Natural killer cell (primary cell): ENCODE data around the gene MICAL2. TPM values are rescaled to one million over a fixed set of nuclear protein-coding genes. Genes with fewer than 3 reads are reported as not detected.

Experiments used
- ATAC-seq, 3 donors: fragments of 150-1000 bp in 2 of 3; fragments of 200-7000 bp in 1 of 3; cut with Tn5 transposase; 1 replicate in 1 of 3; 2 replicates in 2 of 3; pipeline ENCODE4 v1.10.0; 2021; ENCODE audit warnings: mild to moderate bottlenecking in 2 of 3, moderate library complexity in 2 of 3
- DNase-seq, 2 donors: peaks; one replicate each; pipeline versions ENCODE4 v3.0.0 to v3.0.0-alpha.2; 2013 to 2021; ENCODE audit warnings: mixed read lengths in 1 of 2
- H3K27ac ChIP-seq: one replicate; pipeline ENCODE4 v1.5.1; 2013; ENCODE audit warnings: mild to moderate bottlenecking, low read length
- H3K27me3 ChIP-seq: one replicate; pipeline ENCODE4 v1.6.1; 2013; ENCODE audit warnings: low read length; ENCODE audit not compliant: control insufficient read depth, insufficient read depth
- H3K36me3 ChIP-seq: one replicate; pipeline ENCODE4 v1.6.1; 2013; ENCODE audit warnings: low read length; ENCODE audit not compliant: control insufficient read depth, insufficient read depth
- H3K4me1 ChIP-seq: one replicate; pipeline ENCODE4 v1.6.1; 2013; ENCODE audit warnings: low read length; ENCODE audit not compliant: control insufficient read depth, insufficient read depth
- H3K4me3 ChIP-seq: one replicate; pipeline ENCODE4 v1.5.1; 2013; ENCODE audit warnings: low read length
- H3K9me3 ChIP-seq: one replicate; pipeline ENCODE4 v1.6.1; 2013; ENCODE audit warnings: low read length; ENCODE audit not compliant: control insufficient read depth, insufficient read depth
- H3K27ac Mint-ChIP-seq, 2 donors: one replicate each; pipeline ENCODE4 v1.8.0; 2022; ENCODE audit warnings: mild to moderate bottlenecking in 2 of 2, mixed read lengths in 2 of 2, moderate library complexity in 1 of 2
- H3K27me3 Mint-ChIP-seq, 2 donors: one replicate each; pipeline ENCODE4 v1.8.0; 2022; ENCODE audit warnings: low read depth in 2 of 2, mixed read lengths in 2 of 2
- H3K36me3 Mint-ChIP-seq: one replicate; pipeline ENCODE4 v1.8.0; 2022; ENCODE audit warnings: mixed read lengths
- H3K4me1 Mint-ChIP-seq, 2 donors: one replicate each; pipeline ENCODE4 v1.8.0; 2022; ENCODE audit warnings: mixed read lengths in 2 of 2
- H3K4me3 Mint-ChIP-seq: one replicate; pipeline ENCODE4 v1.8.0; 2022; ENCODE audit warnings: mild to moderate bottlenecking, moderate library complexity, mixed read lengths
- H3K9me3 Mint-ChIP-seq, 2 donors: one replicate each; pipeline ENCODE4 v1.8.0; 2022; ENCODE audit warnings: mixed read lengths in 2 of 2
- WGBS: methylation state at CpG from one replicate; pipeline ENCODE4 v1.1.7; 2013; ENCODE audit warnings: missing lambda C conversion rate; ENCODE audit not compliant: insufficient coverage; 5-methylcytosine and 5-hydroxymethylcytosine counted together
- intact Hi-C: fragments of 100-400 bp; cut with micrococcal nuclease; formaldehyde crosslinking; loops from one replicate; pipeline ENCODE4 v1.14.2; 2022
- total RNA-seq, 4 donors: library from RNA; stranded (reverse); fragments of 120-200 nt in 1 of 4; gene quantifications; one replicate each; pipeline versions ENCODE4 v1.2.3 to v1.2.4, GENCODE V29; 2013 to 2022
- TF ChIP-seq, protein P1 (sequence below): fragments of 200-600 bp; IDR thresholded peaks from one replicate; pipeline ENCODE4 v1.8.0; 2022; ENCODE audit warnings: antibody characterized with exemption

The MICAL2 gene
- total RNA-seq, 3 donors from 2014 or later (not counting 1 experiment from before 2014, with no cell fraction given) = 54.6 to 68.6 (median 57.4) TPM

DNA sequence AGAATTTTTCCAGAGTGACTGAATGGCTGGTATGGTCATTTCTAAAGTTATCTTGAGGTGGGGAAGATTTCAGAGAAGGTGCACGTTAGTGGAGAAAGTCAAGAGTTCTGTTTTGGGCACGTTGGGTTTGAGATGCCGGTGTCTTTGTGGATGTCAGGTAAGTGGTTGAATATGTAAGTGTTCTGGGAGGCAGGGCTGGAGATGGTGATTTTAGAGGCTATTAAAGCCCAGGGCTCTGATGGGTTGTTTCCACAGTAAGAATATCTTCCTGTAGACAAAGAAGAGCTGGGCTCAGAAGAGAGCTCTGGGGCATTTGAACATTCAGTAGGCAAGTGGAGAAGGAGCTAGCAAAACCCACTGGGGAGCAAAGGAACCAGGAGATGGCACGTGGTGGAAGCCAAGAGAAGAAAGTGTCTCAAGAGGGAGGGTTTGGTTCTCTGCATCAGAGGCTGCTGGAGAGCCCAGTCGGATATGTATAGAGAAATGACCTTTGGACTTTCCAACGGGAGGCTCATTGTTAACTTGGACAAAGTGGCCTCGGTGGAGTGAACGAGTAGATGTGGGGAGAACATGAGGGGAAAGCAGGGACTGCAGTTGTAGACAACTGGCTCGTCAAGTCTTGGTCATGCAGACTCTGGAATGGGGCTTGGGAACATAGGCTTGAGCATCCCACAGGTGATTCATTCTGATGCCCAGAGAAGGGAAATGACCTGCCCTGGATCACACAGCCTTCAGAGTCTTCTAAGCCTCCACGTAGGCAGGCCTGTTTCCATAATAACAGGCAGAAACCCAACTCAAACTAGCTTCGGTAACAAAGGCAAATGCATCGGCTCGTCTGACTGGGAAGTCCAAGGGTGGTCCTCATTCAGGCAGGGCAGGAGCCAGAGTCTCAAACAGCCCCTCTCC is 168.6 kb downstream of the MICAL2 start:
- no peaks in the 10 kb centered on the region for H3K36me3 ChIP-seq
- no peak overlapping the region for H3K4me3 Mint-ChIP-seq
- WGBS = 89% methylated on average over 13 of the region's 13 CpGs
- H3K4me1 Mint-ChIP-seq = no peaks in the 10 kb centered on the region
- H3K4me1 ChIP-seq = peaks cover 4% of the 10 kb centered on the region
- H3K27ac ChIP-seq = no peak overlapping the region
- H3K27ac Mint-ChIP-seq = no peak overlapping the region
- H3K36me3 Mint-ChIP-seq = no peaks in the 10 kb centered on the region
- H3K27me3 ChIP-seq = no peaks in the 10 kb centered on the region
- no peaks in the 10 kb centered on the region for H3K27me3 Mint-ChIP-seq
- H3K9me3 Mint-ChIP-seq = no peaks in the 10 kb centered on the region
- H3K9me3 ChIP-seq = no peaks in the 10 kb centered on the region
- TF ChIP-seq, protein P1, sequence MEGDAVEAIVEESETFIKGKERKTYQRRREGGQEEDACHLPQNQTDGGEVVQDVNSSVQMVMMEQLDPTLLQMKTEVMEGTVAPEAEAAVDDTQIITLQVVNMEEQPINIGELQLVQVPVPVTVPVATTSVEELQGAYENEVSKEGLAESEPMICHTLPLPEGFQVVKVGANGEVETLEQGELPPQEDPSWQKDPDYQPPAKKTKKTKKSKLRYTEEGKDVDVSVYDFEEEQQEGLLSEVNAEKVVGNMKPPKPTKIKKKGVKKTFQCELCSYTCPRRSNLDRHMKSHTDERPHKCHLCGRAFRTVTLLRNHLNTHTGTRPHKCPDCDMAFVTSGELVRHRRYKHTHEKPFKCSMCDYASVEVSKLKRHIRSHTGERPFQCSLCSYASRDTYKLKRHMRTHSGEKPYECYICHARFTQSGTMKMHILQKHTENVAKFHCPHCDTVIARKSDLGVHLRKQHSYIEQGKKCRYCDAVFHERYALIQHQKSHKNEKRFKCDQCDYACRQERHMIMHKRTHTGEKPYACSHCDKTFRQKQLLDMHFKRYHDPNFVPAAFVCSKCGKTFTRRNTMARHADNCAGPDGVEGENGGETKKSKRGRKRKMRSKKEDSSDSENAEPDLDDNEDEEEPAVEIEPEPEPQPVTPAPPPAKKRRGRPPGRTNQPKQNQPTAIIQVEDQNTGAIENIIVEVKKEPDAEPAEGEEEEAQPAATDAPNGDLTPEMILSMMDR = no peak
- no peak for ATAC-seq
- DNase-seq = no peak
- intact Hi-C loops = no loop called here
- H3K4me3 ChIP-seq = no peak overlapping the region

DNA sequence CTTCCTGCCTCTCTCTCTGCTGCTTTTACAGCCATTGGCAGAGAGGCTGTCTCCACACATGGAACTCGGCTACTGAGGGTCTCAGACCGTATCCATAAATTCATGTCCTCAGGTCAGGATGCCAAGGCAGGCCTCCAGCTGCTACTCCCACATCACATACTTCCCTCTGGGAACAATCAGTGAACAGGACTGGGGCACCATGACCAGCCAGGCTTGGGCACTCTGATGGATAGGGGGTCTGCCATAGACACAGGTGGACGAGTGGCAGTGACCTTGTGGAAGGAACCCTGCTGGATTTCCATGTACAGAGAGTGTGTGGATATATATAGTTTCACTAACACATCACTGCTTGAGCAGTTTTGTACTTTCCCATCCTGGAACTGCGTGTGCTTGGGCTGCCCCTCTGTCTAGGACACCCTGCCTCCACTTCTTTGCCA is 169.3 kb downstream of the MICAL2 start:
- H3K4me1 Mint-ChIP-seq = no peaks in the 10 kb centered on the region
- H3K27me3 ChIP-seq = no peaks in the 10 kb centered on the region
- 87% methylated on average over 3 of the region's 4 CpGs for WGBS
- H3K27ac Mint-ChIP-seq = no peak overlapping the region
- intact Hi-C loops = loop anchor here (2.0 kb wide), 1 partner anchor 481 kb away; no protein-coding TSS in a partner anchor
- H3K4me3 ChIP-seq = no peak overlapping the region
- no peaks in the 10 kb centered on the region for H3K9me3 Mint-ChIP-seq
- no peak for ATAC-seq
- peaks cover 4% of the 10 kb centered on the region for H3K4me1 ChIP-seq
- no peaks in the 10 kb centered on the region for H3K36me3 ChIP-seq
- no peaks in the 10 kb centered on the region for H3K36me3 Mint-ChIP-seq
- no peaks in the 10 kb centered on the region for H3K27me3 Mint-ChIP-seq
- H3K9me3 ChIP-seq = no peaks in the 10 kb centered on the region
- DNase-seq = no peak
- no peak overlapping the region for H3K27ac ChIP-seq
- TF ChIP-seq, protein P1 = no peak
- H3K4me3 Mint-ChIP-seq = no peak overlapping the region

DNA sequence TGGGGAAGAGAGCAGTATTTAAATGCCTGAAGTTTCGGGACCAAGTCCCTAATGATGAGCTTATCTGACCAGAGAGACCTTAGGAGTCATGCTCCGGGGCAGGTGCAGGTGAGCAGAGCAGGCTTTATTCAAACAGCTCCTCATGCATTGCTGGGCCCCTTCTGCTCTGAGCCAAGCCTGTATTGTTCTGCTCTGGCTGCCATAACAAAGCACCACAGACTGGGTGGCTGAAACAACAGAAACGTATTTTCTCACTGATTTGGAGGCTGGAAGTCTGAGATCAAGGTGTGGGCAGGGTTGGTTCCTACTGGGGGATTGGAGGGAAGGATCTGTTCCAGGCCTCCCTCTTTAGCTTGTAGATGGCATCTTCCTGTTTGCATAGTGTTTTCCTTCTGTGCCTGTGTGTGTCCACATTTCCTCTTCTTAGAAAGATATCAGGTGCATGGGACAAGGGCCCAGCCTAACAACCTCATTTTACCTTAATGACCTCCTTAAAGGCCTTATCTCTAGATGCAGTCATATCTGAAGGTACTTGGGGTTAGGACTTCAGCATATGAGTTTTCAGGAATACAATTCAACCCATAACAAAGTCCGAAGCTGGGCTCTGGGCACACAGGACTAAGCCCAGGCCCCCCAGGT is 169.9 kb downstream of the MICAL2 start:
- no peak overlapping the region for H3K4me3 Mint-ChIP-seq
- H3K9me3 Mint-ChIP-seq = no peaks in the 10 kb centered on the region
- Histone ChIP-seq H3K36me3 (no peaks in the 10 kb centered on the region), H3K9me3 (no peaks in the 10 kb centered on the region), H3K4me1 (peaks cover 4% of the 10 kb centered on the region), H3K4me3 (no peak overlapping the region), H3K27ac (no peak overlapping the region), H3K27me3 (no peaks in the 10 kb centered on the region)
- H3K27me3 Mint-ChIP-seq = no peaks in the 10 kb centered on the region
- intact Hi-C loops = loop anchor here (2.0 kb wide), 1 partner anchor 482 kb away; no protein-coding TSS in a partner anchor
- WGBS = 86% methylated on average over 4 of the region's 4 CpGs
- no peaks in the 10 kb centered on the region for H3K4me1 Mint-ChIP-seq
- no peak for DNase-seq
- ATAC-seq = no peak
- TF ChIP-seq, protein P1 = no peak
- no peaks in the 10 kb centered on the region for H3K36me3 Mint-ChIP-seq
- H3K27ac Mint-ChIP-seq = no peak overlapping the region
